HFFc6 (cell line): ENCODE measurements around the gene DYNLRB1. TPM values are rescaled to one million over a fixed set of nuclear protein-coding genes. Genes with fewer than 3 reads are reported as not detected.
"Not testable (repeated sequence)": the region's sequence is repeated elsewhere in the genome, so short reads cannot be mapped to it uniquely, and the experiment has no call there.

Source experiments
- DNase-seq: peaks from one replicate; pipeline ENCODE4 v3.0.0-alpha.2; 2018
- H3K27ac Mint-ChIP-seq: 2 replicates; pipeline ENCODE4 v1.8.0; 2020; ENCODE audit warnings: mild to moderate bottlenecking, mixed read lengths
- H3K27me3 Mint-ChIP-seq: 2 replicates; pipeline ENCODE4 v1.8.0; 2021; ENCODE audit warnings: mild to moderate bottlenecking, moderate library complexity, mixed read lengths; ENCODE audit not compliant: insufficient read depth
- H3K36me3 Mint-ChIP-seq: 2 replicates; pipeline ENCODE4 v1.8.0; 2021; ENCODE audit warnings: low read depth, mixed read lengths
- H3K4me1 Mint-ChIP-seq: 2 replicates; pipeline ENCODE4 v1.8.0; 2020; ENCODE audit warnings: low read depth, mixed read lengths
- H3K4me3 Mint-ChIP-seq: 2 replicates; pipeline ENCODE4 v1.8.0; 2020; ENCODE audit warnings: mild to moderate bottlenecking, moderate library complexity, mixed read lengths
- H3K9me3 Mint-ChIP-seq: 2 replicates; pipeline ENCODE4 v1.8.0; 2020; ENCODE audit warnings: mild to moderate bottlenecking, mixed read lengths
- total RNA-seq, 6 experiments: library from RNA; stranded (reverse); fragmentation: NEBNext Ultra II Directional; extraction: Animal tissue kit (Norgen Biotek cat#: 25700); gene quantifications; 2 replicates in 1 of 6; 3 replicates in 5 of 6; pipeline ENCODE4 v1.2.3, GENCODE V29; 2021
- TF ChIP-seq, protein P1 (sequence below): fragments of 200-600 bp; sonication (generic); IDR thresholded peaks from 2 replicates; pipeline ENCODE4 v1.5.0; 2021; ENCODE audit warnings: antibody characterized with exemption, mild to moderate bottlenecking

DYNLRB1 gene
- total RNA-seq, 6 experiments from 2014 or later: 194 to 277 (median 223) TPM

GRCh38 chr20:34491932-34492509 lies 24.2 kb upstream of the DYNLRB1 start:
- Mint-ChIP-seq H3K9me3 (no peaks in the 10 kb centered on the region), H3K4me1 (no peaks in the 10 kb centered on the region; the same call in 1 of the 2 replicates), H3K36me3 (peaks cover 67% of the 10 kb centered on the region), H3K27ac (no peak overlapping the region), H3K27me3 (no peaks in the 10 kb centered on the region; the same call in 1 of the 2 replicates), H3K4me3 (no peak overlapping the region)
- DNase-seq: no peak
- TF ChIP-seq, protein P1, sequence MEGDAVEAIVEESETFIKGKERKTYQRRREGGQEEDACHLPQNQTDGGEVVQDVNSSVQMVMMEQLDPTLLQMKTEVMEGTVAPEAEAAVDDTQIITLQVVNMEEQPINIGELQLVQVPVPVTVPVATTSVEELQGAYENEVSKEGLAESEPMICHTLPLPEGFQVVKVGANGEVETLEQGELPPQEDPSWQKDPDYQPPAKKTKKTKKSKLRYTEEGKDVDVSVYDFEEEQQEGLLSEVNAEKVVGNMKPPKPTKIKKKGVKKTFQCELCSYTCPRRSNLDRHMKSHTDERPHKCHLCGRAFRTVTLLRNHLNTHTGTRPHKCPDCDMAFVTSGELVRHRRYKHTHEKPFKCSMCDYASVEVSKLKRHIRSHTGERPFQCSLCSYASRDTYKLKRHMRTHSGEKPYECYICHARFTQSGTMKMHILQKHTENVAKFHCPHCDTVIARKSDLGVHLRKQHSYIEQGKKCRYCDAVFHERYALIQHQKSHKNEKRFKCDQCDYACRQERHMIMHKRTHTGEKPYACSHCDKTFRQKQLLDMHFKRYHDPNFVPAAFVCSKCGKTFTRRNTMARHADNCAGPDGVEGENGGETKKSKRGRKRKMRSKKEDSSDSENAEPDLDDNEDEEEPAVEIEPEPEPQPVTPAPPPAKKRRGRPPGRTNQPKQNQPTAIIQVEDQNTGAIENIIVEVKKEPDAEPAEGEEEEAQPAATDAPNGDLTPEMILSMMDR: no peak

DNA sequence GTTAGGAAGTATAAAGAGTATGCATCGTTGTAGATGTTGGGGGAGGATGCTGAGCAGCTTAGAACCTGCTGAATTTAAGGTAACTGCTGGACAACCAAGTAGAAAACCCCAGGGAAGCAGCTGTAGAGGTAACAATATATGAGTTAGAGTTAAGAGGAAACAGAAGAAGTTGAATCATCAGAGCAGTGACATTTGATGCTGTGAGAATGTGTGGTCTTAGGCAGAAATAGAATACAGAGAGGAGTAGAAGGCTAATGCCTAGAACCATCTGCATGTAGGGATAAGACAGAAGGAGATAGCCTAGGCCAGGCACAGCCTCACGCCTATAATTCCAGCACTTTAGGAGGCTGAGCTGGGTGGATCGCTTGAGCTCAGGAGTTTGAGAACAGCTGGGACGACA lies 22.6 kb upstream of the DYNLRB1 start:
- TF ChIP-seq, protein P1: no peak
- Mint-ChIP-seq H3K4me3 (no peak overlapping the region), H3K4me1 (no peaks in the 10 kb centered on the region; the same call in 1 of the 2 replicates), H3K27ac (no peak overlapping the region; the same call in 1 of the 2 replicates), H3K9me3 (no peaks in the 10 kb centered on the region), H3K36me3 (peaks cover 71% of the 10 kb centered on the region), H3K27me3 (no peaks in the 10 kb centered on the region; the same call in 1 of the 2 replicates)
- no peak for DNase-seq

DNA sequence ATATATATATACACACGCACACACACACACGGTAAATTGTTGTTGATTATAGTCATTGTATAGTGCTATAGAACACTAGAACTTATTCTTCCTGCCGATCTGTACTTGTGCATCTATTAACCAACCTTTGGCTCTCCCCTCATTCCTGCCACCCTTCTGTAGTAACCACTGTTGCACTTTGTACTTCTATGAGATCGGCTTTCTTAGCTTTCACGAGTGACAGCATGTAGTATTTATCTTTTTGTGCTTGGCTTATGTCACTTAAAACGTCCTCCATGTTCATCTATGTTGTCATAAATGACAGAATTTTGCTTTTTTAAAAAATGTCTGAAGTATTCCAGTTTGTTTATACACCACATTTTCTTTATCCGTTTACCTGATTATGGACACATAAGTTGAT lies 20.9 kb upstream of the DYNLRB1 start:
- Mint-ChIP-seq H3K4me3 (no peak overlapping the region; the same call in 1 of the 2 replicates), H3K9me3 (no peaks in the 10 kb centered on the region), H3K27ac (no peak overlapping the region), H3K4me1 (no peaks in the 10 kb centered on the region; the same call in 1 of the 2 replicates), H3K27me3 (no peaks in the 10 kb centered on the region; the same call in 1 of the 2 replicates), H3K36me3 (peaks cover 73% of the 10 kb centered on the region)
- TF ChIP-seq, protein P1: no peak
- DNase-seq: no peak

DNA sequence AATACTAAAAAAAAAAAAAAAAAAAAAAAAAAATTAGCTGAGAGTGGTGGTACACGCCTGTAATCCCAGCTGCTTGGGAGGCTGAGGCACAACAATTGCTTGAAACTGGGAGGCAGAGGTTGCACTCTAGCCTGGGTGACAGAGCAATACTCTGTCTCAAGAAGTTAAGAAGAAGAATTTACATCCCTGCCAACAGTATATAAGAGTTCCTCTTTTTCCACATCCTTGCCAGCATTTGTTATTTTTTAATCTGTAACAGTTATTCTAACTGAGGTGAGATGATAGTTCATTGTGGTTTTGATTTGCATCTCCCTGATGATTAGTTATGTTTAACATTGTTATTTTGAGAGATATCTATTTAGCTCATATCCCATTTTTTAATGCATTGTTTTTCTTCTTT lies 20.3 kb upstream of the DYNLRB1 start:
- Mint-ChIP-seq H3K27me3 (no peaks in the 10 kb centered on the region; the same call in 1 of the 2 replicates), H3K4me1 (no peaks in the 10 kb centered on the region; the same call in 1 of the 2 replicates), H3K9me3 (no peaks in the 10 kb centered on the region), H3K36me3 (peaks cover 73% of the 10 kb centered on the region), H3K4me3 (no peak overlapping the region), H3K27ac (no peak overlapping the region)
- TF ChIP-seq, protein P1: no peak
- DNase-seq: no peak

- H3K4me1 Mint-ChIP-seq: not testable (repeated sequence)
- H3K36me3 Mint-ChIP-seq: peaks cover 69% of the 10 kb centered on the region
Measured at GRCh38 chr20:34497596-34497995, 18.6 kb upstream of the DYNLRB1 start.

DNA sequence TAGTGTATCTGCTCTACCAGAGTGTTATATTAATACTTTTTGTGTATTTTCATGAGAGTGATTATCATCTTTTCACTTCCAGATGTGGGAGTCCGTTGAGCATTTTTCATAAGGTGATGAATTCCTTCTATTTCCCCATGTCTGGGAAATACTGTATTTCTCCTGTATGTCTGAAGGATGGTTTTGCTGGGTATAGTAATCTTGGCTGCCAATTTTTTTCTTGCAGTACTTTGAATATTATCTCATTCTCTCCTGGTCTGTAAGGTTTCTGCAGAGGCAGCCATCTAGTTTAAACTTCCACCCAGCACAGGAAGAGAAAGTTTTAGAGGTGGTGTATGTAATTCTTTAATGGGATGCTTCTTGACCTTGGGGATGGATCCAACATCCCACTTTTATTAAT lies 15.4 kb upstream of the DYNLRB1 start:
- no peak overlapping the region for H3K4me3 Mint-ChIP-seq
- TF ChIP-seq, protein P1: no peak
- H3K4me1 Mint-ChIP-seq: no peaks in the 10 kb centered on the region
- no peak for DNase-seq
- H3K27me3 Mint-ChIP-seq: no peaks in the 10 kb centered on the region; the same call in 1 of the 2 replicates
- peaks cover 55% of the 10 kb centered on the region for H3K36me3 Mint-ChIP-seq
- H3K9me3 Mint-ChIP-seq: no peaks in the 10 kb centered on the region
- no peak overlapping the region for H3K27ac Mint-ChIP-seq

More at GRCh38 chr20:34497596-34497995, 18.6 kb upstream of the DYNLRB1 start:
- not testable (repeated sequence) for H3K4me3 Mint-ChIP-seq, H3K27ac Mint-ChIP-seq, H3K27me3 Mint-ChIP-seq, H3K9me3 Mint-ChIP-seq, DNase-seq
